ENCODE measurements around the gene AMHR2. TPM values are rescaled to one million over a fixed set of nuclear protein-coding genes. Genes with fewer than 3 reads are reported as not detected.
"Not testable (repeated sequence)": the region's sequence is repeated elsewhere in the genome, so short reads cannot be mapped to it uniquely, and the experiment has no call there.

The AMHR2 gene
- total and polyA plus RNA-seq, 2 donors = 0.05 to 0.14 TPM

- Histone ChIP-seq H3K27me3 (ENCODE audit: control insufficient read depth in 2 of 2, insufficient read depth in 1 of 2, low read length in 1 of 2) (no peaks in the 10 kb centered on the region), H3K4me1 (ENCODE audit: control insufficient read depth in 2 of 2, insufficient read depth in 2 of 2, low read length in 2 of 2) (peaks cover 27 to 51% of the 10 kb centered on the region in 2 donors), H3K4me3 (ENCODE audit: low read length in 2 of 2) (peak overlapping the region; percentile 48 to 95), H3K36me3 (ENCODE audit: control insufficient read depth in 2 of 2, insufficient read depth in 2 of 2, low read length in 1 of 2) (peaks cover 27 to 43% of the 10 kb centered on the region in 2 donors), H3K27ac (ENCODE audit: low read depth in 1 of 2, low read length in 1 of 2) (peak overlapping the region in 1 of 2 donors; percentile 73), H3K9me3 (ENCODE audit: control insufficient read depth in 2 of 2, insufficient read depth in 1 of 2, low read length in 1 of 2) (no peaks in the 10 kb centered on the region)
- WGBS = 73% methylated on average over 9 of the region's 9 CpGs
- DNase-seq (ENCODE audit: low read depth in 6 of 9, low spot score in 9 of 9) = peak in 3 of 9 donors; percentile 17 to 63 (median 44)
Measured at GRCh38 chr12:53381731-53382630, 41.7 kb upstream of the AMHR2 start.

- Histone ChIP-seq H3K36me3 (ENCODE audit: control insufficient read depth in 2 of 2, insufficient read depth in 2 of 2, low read length in 1 of 2) (peaks cover 30 to 54% of the 10 kb centered on the region in 2 donors), H3K27me3 (ENCODE audit: control insufficient read depth in 2 of 2, insufficient read depth in 1 of 2, low read length in 1 of 2) (no peaks in the 10 kb centered on the region), H3K4me1 (ENCODE audit: control insufficient read depth in 2 of 2, insufficient read depth in 2 of 2, low read length in 2 of 2) (peaks cover 27 to 48% of the 10 kb centered on the region in 2 donors), H3K9me3 (ENCODE audit: control insufficient read depth in 2 of 2, insufficient read depth in 1 of 2, low read length in 1 of 2) (no peaks in the 10 kb centered on the region), H3K4me3 (ENCODE audit: low read length in 2 of 2) (no peak overlapping the region), H3K27ac (ENCODE audit: low read depth in 1 of 2, low read length in 1 of 2) (peak overlapping the region in 1 of 2 donors; percentile 16)
- 92% methylated on average over 2 of the region's 2 CpGs for WGBS
- DNase-seq (ENCODE audit: low read depth in 6 of 9, low spot score in 9 of 9) = no peak
Measured at GRCh38 chr12:53383258-53383657, 40.4 kb upstream of the AMHR2 start.

- H3K27ac ChIP-seq (ENCODE audit: low read depth in 1 of 2, low read length in 1 of 2); H3K4me3 ChIP-seq (ENCODE audit: low read length in 2 of 2); H3K9me3 ChIP-seq (ENCODE audit: control insufficient read depth in 2 of 2, insufficient read depth in 1 of 2, low read length in 1 of 2); H3K27me3 ChIP-seq (ENCODE audit: control insufficient read depth in 2 of 2, insufficient read depth in 1 of 2, low read length in 1 of 2); DNase-seq (ENCODE audit: low read depth in 6 of 9, low spot score in 9 of 9): not testable (repeated sequence)
- 98% methylated on average over 5 of the region's 5 CpGs for WGBS
- Histone ChIP-seq H3K4me1 (ENCODE audit: control insufficient read depth in 2 of 2, insufficient read depth in 2 of 2, low read length in 2 of 2) (peaks cover 17 to 33% of the 10 kb centered on the region in 2 donors), H3K36me3 (ENCODE audit: control insufficient read depth in 2 of 2, insufficient read depth in 2 of 2, low read length in 1 of 2) (peaks cover 30 to 62% of the 10 kb centered on the region in 2 donors)
Measured at GRCh38 chr12:53386381-53386780, 37.3 kb upstream of the AMHR2 start.

- no peaks in the 10 kb centered on the region for H3K27me3 ChIP-seq (ENCODE audit: control insufficient read depth in 2 of 2, insufficient read depth in 1 of 2, low read length in 1 of 2)
- H3K36me3 ChIP-seq (ENCODE audit: control insufficient read depth in 2 of 2, insufficient read depth in 2 of 2, low read length in 1 of 2) = peaks cover 9 to 37% of the 10 kb centered on the region in 2 donors
- WGBS = 97% methylated on average over 4 of the region's 4 CpGs
- no peak overlapping the region for H3K4me3 ChIP-seq (ENCODE audit: low read length in 2 of 2)
- no peaks in the 10 kb centered on the region for H3K9me3 ChIP-seq (ENCODE audit: control insufficient read depth in 2 of 2, insufficient read depth in 1 of 2, low read length in 1 of 2)
- H3K27ac ChIP-seq (ENCODE audit: low read depth in 1 of 2, low read length in 1 of 2) = no peak overlapping the region
- peaks cover 3 to 12% of the 10 kb centered on the region in 2 donors for H3K4me1 ChIP-seq (ENCODE audit: control insufficient read depth in 2 of 2, insufficient read depth in 2 of 2, low read length in 2 of 2)
- no peak for DNase-seq (ENCODE audit: low read depth in 6 of 9, low spot score in 9 of 9)
Measured at GRCh38 chr12:53388932-53389331, 34.7 kb upstream of the AMHR2 start.

GRCh38 chr12:53389702-53390101 is 34.0 kb upstream of the AMHR2 start:
- H3K27ac ChIP-seq (ENCODE audit: low read depth in 1 of 2, low read length in 1 of 2) = no peak overlapping the region
- peaks cover 4 to 31% of the 10 kb centered on the region in 2 donors for H3K36me3 ChIP-seq (ENCODE audit: control insufficient read depth in 2 of 2, insufficient read depth in 2 of 2, low read length in 1 of 2)
- no peak for DNase-seq (ENCODE audit: low read depth in 6 of 9, low spot score in 9 of 9)
- H3K27me3 ChIP-seq (ENCODE audit: control insufficient read depth in 2 of 2, insufficient read depth in 1 of 2, low read length in 1 of 2) = no peaks in the 10 kb centered on the region
- H3K4me1 ChIP-seq (ENCODE audit: control insufficient read depth in 2 of 2, insufficient read depth in 2 of 2, low read length in 2 of 2) = peaks cover 0 to 5% of the 10 kb centered on the region in 2 donors
- no peak overlapping the region for H3K4me3 ChIP-seq (ENCODE audit: low read length in 2 of 2)
- WGBS = 96% methylated on average over 3 of the region's 3 CpGs
- H3K9me3 ChIP-seq (ENCODE audit: control insufficient read depth in 2 of 2, insufficient read depth in 1 of 2, low read length in 1 of 2) = no peaks in the 10 kb centered on the region

- H3K4me1 ChIP-seq (ENCODE audit: control insufficient read depth in 2 of 2, insufficient read depth in 2 of 2, low read length in 2 of 2) = peaks cover 0 to 4% of the 10 kb centered on the region in 2 donors
- H3K36me3 ChIP-seq (ENCODE audit: control insufficient read depth in 2 of 2, insufficient read depth in 2 of 2, low read length in 1 of 2) = peaks cover 3 to 28% of the 10 kb centered on the region in 2 donors
- H3K9me3 ChIP-seq (ENCODE audit: control insufficient read depth in 2 of 2, insufficient read depth in 1 of 2, low read length in 1 of 2) = no peaks in the 10 kb centered on the region
- H3K4me3 ChIP-seq (ENCODE audit: low read length in 2 of 2) = no peak overlapping the region
- 87% methylated on average over 5 of the region's 5 CpGs for WGBS
- DNase-seq (ENCODE audit: low read depth in 6 of 9, low spot score in 9 of 9) = no peak
- H3K27me3 ChIP-seq (ENCODE audit: control insufficient read depth in 2 of 2, insufficient read depth in 1 of 2, low read length in 1 of 2) = no peaks in the 10 kb centered on the region
- no peak overlapping the region for H3K27ac ChIP-seq (ENCODE audit: low read depth in 1 of 2, low read length in 1 of 2)
Measured at GRCh38 chr12:53391724-53392123, 31.9 kb upstream of the AMHR2 start.

GRCh38 chr12:53399896-53400295 is 23.8 kb upstream of the AMHR2 start:
- H3K4me1 ChIP-seq (ENCODE audit: control insufficient read depth in 2 of 2, insufficient read depth in 2 of 2, low read length in 2 of 2) = no peaks in the 10 kb centered on the region
- H3K36me3 ChIP-seq (ENCODE audit: control insufficient read depth in 2 of 2, insufficient read depth in 2 of 2, low read length in 1 of 2) = peaks cover 11 to 38% of the 10 kb centered on the region in 2 donors
- H3K27me3 ChIP-seq (ENCODE audit: control insufficient read depth in 2 of 2, insufficient read depth in 1 of 2, low read length in 1 of 2) = no peaks in the 10 kb centered on the region
- WGBS = 97% methylated on average over 7 of the region's 7 CpGs
- H3K9me3 ChIP-seq (ENCODE audit: control insufficient read depth in 2 of 2, insufficient read depth in 1 of 2, low read length in 1 of 2) = no peaks in the 10 kb centered on the region
- H3K27ac ChIP-seq (ENCODE audit: low read depth in 1 of 2, low read length in 1 of 2) = no peak overlapping the region
- DNase-seq (ENCODE audit: low read depth in 6 of 9, low spot score in 9 of 9) = no peak
- no peak overlapping the region for H3K4me3 ChIP-seq (ENCODE audit: low read length in 2 of 2)

GRCh38 chr12:53402351-53402750 is 21.3 kb upstream of the AMHR2 start:
- not testable (repeated sequence) for DNase-seq (ENCODE audit: low read depth in 6 of 9, low spot score in 9 of 9); H3K27me3 ChIP-seq (ENCODE audit: control insufficient read depth in 2 of 2, insufficient read depth in 1 of 2, low read length in 1 of 2); H3K4me1 ChIP-seq (ENCODE audit: control insufficient read depth in 2 of 2, insufficient read depth in 2 of 2, low read length in 2 of 2); H3K27ac ChIP-seq (ENCODE audit: low read depth in 1 of 2, low read length in 1 of 2); H3K9me3 ChIP-seq (ENCODE audit: control insufficient read depth in 2 of 2, insufficient read depth in 1 of 2, low read length in 1 of 2); H3K4me3 ChIP-seq (ENCODE audit: low read length in 2 of 2)
- peaks cover 23 to 46% of the 10 kb centered on the region in 2 donors for H3K36me3 ChIP-seq (ENCODE audit: control insufficient read depth in 2 of 2, insufficient read depth in 2 of 2, low read length in 1 of 2)
- WGBS = 97% methylated on average over 16 of the region's 16 CpGs

GRCh38 chr12:53402871-53403270 is 20.8 kb upstream of the AMHR2 start:
- no peak overlapping the region for H3K4me3 ChIP-seq (ENCODE audit: low read length in 2 of 2)
- no peak for DNase-seq (ENCODE audit: low read depth in 6 of 9, low spot score in 9 of 9)
- H3K27me3 ChIP-seq (ENCODE audit: control insufficient read depth in 2 of 2, insufficient read depth in 1 of 2, low read length in 1 of 2) = no peaks in the 10 kb centered on the region
- H3K9me3 ChIP-seq (ENCODE audit: control insufficient read depth in 2 of 2, insufficient read depth in 1 of 2, low read length in 1 of 2) = no peaks in the 10 kb centered on the region
- WGBS = 96% methylated on average over 7 of the region's 7 CpGs
- no peak overlapping the region for H3K27ac ChIP-seq (ENCODE audit: low read depth in 1 of 2, low read length in 1 of 2)
- no peaks in the 10 kb centered on the region for H3K4me1 ChIP-seq (ENCODE audit: control insufficient read depth in 2 of 2, insufficient read depth in 2 of 2, low read length in 2 of 2)
- peaks cover 25 to 47% of the 10 kb centered on the region in 2 donors for H3K36me3 ChIP-seq (ENCODE audit: control insufficient read depth in 2 of 2, insufficient read depth in 2 of 2, low read length in 1 of 2)

All from thymus (tissue), 11 donors.